HK-2 (cell line): ENCODE measurements around the gene LARP6.

Source experiments
- DNase-seq: peaks from one replicate; pipeline ENCODE4 v3.0.0-alpha.2; 2018; ENCODE audit not compliant: unreplicated experiment

The LARP6 gene

GRCh38 chr15:70794596-70795310, 59.2 kb downstream of the LARP6 start:
- DNase-seq, result peak; percentile 51

GRCh38 chr15:70793694-70794093, 60.3 kb downstream of the LARP6 start:
- DNase-seq, result no peak

GRCh38 chr15:70792171-70792573, 61.8 kb downstream of the LARP6 start:
- DNase-seq, result no peak

DNA sequence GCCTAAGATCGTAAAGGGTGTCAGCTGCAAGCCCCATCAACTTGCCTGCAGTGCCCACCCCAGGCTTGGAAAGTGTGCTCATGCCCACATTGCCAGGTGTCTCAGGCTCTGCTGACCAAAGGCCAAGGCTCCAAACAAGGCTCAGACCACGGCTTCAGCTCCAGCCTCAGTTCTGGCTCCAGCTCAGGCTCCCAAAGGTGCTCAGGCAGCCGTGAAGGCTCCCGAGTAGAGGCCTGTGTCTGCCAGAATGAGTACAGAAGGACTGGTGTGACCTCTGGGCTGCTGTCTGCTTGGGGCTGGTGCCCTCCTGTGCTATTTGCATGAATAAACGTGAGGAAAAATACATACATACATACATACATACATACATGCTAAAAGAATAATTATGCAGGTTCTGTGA, 62.7 kb downstream of the LARP6 start:
- DNase-seq, result no peak

DNA sequence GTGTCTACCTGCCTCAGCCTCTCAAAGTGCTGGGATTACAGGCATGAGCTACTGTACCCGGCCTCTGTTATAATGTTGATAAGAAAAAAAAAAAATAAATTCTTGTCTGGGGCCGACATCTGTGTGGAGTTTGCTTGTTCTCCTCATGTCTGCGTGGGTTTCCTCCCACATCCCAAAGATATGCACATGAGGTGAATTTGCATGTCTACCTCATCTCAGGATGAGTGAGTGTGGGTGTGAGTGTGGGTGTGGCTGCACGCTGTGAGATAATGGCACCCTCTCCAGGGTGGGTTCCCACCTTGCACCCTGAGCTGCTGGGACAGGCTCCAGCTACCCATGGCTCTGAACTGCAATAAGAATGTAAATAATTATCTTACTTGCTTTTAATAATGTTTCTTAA, 64.7 kb downstream of the LARP6 start:
- no peak for DNase-seq

DNA sequence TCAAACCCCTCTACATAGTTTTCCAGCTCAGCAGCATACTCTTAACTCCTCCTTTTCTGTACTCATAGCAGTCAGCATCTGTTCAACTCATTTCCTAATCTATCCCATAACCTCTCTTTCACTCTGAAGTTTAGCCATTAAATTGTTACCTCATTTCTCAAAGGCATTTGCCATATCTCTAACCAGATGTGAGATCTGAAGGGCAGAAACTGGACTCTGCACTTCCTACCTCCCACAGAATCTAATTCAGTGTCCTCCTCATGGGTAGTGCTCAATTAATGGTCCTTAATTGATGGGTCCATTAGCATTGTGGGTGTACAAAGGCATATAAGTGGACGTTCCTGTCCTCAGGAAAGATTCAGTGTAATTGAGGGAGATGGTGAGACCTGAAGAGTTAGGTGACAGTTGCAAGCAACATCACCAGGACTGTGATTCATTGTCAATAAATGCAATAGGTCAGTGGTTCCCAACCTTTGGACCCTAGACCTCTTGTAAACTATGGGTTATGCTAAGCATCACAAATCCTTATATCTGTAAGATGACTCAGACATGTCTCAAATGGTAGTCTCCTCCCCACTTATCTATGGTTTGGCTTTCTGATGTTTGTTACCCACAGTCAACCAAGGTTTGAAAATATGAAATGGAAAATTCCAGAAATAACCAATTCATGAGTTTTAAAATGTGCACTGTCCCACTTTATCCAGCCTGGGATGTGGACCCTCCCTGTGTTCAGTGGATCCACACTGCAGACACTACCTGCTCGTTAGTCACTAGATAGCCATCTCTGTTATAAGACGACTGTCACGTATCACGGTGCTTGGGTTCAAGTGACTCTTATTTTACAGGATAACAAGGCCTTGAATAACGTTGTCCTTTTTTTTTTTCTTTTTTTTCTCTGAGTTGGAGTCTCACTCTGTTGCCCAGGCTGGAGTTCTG, 65.6 kb downstream of the LARP6 start:
- DNase-seq, result no peak

DNA sequence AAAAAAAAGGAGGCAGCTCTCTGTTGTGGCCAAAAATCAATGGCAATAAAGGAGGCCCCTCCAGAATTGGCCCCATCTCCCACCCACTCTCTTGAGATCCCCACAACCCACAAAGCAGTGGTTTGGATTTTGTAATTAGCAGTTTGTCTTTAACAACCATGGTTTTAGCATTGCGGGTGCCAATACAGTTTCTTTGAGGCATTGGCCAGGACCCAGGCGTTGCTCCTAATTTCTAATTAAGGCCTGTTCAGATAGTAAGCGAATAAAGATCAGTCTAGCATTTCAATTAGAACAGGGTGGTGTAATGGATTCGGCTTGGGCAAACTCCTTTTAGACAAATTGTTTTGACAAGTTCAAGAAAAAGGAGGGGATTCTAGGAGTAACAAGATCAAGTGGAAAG, 67.0 kb downstream of the LARP6 start:
- no peak for DNase-seq

DNA sequence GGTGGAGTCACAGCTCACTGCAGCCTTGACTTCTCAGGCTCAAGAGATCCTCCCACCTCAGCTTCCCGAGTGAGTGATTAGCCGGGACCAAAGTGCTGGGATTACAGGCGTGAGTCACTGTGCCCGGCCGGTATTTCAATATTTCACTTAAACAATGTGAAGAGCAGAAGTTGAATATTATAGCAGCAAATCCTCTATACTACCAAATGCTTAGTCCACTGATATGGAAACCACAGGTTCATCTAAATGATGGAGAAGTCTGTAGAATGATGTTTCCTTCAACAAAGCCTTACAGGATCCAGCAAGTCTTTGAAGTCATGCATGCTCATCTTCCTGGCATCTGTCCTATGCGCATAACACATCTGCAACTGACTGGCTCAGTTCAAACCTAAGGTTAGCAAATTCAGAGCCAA, 70.3 kb downstream of the LARP6 start:
- DNase-seq, result peak; percentile 52

- no peak for DNase-seq
These were observed 70.9 kb downstream of the LARP6 start for GRCh38 chr15:70783041-70783440.

DNA sequence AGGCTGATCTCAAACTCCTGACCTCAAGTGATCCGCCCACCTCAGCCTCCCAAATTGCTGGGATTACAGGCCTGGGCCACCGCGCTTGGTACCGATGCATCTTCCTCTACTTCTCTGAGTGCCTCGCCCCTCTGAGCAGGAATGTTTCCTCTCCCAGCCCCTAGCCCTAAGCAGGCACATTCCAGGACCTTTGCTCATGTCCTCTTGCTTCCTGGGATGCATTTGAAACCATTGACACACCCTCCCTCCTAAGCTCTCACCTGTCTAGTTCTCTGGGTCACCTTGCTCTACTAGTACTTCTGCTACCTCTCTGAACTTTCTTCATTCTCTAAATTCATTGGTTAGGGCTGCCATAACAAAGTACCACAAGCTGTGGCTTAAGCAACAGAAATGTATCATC, 72.7 kb downstream of the LARP6 start:
- DNase-seq, result no peak
